SU-DHL-6 (cell line): Measurements from ENCODE around the gene LRRC18.

Source experiments
- H2AFZ ChIP-seq: fragments of 200-600 bp; sonication (generic); 2 replicates; pipeline ENCODE4 v1.6.1; 2014; ENCODE audit warnings: low read depth, mild to moderate bottlenecking, moderate library complexity, mixed read lengths, antibody characterized with exemption, low read length; ENCODE audit not compliant: severe bottlenecking
- H3F3A ChIP-seq: fragments of 200-600 bp; shearing (Covaris generic); 2 replicates; pipeline ENCODE4 v1.6.0; 2016; ENCODE audit warnings: antibody characterized with exemption, mild to moderate bottlenecking; ENCODE audit not compliant: insufficient read depth
- H3K27ac ChIP-seq: fragments of 200-600 bp; sonication (generic); 2 replicates; pipeline ENCODE4 v1.5.1; 2016; ENCODE audit warnings: low read depth, mild to moderate bottlenecking, low read length, moderate library complexity, mixed read lengths
- H3K27me3 ChIP-seq: fragments of 200-600 bp; sonication (generic), shearing (Covaris generic); 2 replicates; pipeline ENCODE4 v1.6.0; 2014; ENCODE audit warnings: mild to moderate bottlenecking, low read length
- H3K36me3 ChIP-seq: fragments of 200-600 bp; sonication (generic); 2 replicates; pipeline ENCODE4 v1.6.1; 2014; ENCODE audit warnings: mild to moderate bottlenecking, low read length, mixed read lengths
- H3K4me2 ChIP-seq: fragments of 300-600, 200-600 bp; shearing (Covaris generic), sonication (generic); 2 replicates; pipeline ENCODE4 v1.6.0; 2014; ENCODE audit warnings: low read length, low read depth, mild to moderate bottlenecking; ENCODE audit not compliant: poor library complexity, severe bottlenecking
- H3K4me3 ChIP-seq: fragments of 200-600 bp; sonication (generic); 2 replicates; pipeline ENCODE4 v1.5.1; 2014; ENCODE audit warnings: antibody characterized with exemption, low read length, mild to moderate bottlenecking, mixed read lengths; ENCODE audit not compliant: insufficient read depth, poor library complexity, severe bottlenecking
- H3K79me2 ChIP-seq: fragments of 200-600 bp; sonication (generic); 2 replicates; pipeline ENCODE4 v1.6.1; 2014; ENCODE audit warnings: mild to moderate bottlenecking, low read length, moderate library complexity; ENCODE audit not compliant: insufficient read depth
- H3K9ac ChIP-seq: fragments of 200-600 bp; sonication (generic); 2 replicates; pipeline ENCODE4 v1.7.0; 2014; ENCODE audit warnings: mild to moderate bottlenecking, low read length
- H3K9me2 ChIP-seq: fragments of 200-600 bp; sonication (generic); replicated peaks from 2 replicates; pipeline ENCODE4 v1.6.1; 2014; ENCODE audit warnings: low read length; ENCODE audit not compliant: insufficient read depth
- H3K9me3 ChIP-seq: fragments of 200-600 bp; sonication (generic); 2 replicates; pipeline ENCODE4 v1.6.1; 2014; ENCODE audit warnings: low read length, mixed read lengths; ENCODE audit not compliant: insufficient read depth
- H4K20me1 ChIP-seq: fragments of 200-600 bp; sonication (generic); 2 replicates; pipeline ENCODE4 v1.6.1; 2014; ENCODE audit warnings: low read depth, mild to moderate bottlenecking, antibody characterized with exemption, low read length, moderate library complexity, mixed read lengths
- EZH2phosphoT487 ChIP-seq: fragments of 200-600 bp; sonication (generic), shearing (Covaris generic); conservative IDR thresholded peaks from 2 replicates; pipeline ENCODE4 v1.6.1; 2018; ENCODE audit warnings: mild to moderate bottlenecking, antibody characterized with exemption, low read length, moderate library complexity, mixed read lengths
- TF ChIP-seq, protein P1 (sequence below): fragments of 200-600 bp; sonication (generic); IDR thresholded peaks from one replicate; pipeline ENCODE4 v1.5.1; 2017; ENCODE audit warnings: antibody characterized with exemption, mild to moderate bottlenecking, low read length, moderate library complexity; ENCODE audit not compliant: insufficient read depth, poor library complexity, severe bottlenecking

Gene LRRC18

DNA sequence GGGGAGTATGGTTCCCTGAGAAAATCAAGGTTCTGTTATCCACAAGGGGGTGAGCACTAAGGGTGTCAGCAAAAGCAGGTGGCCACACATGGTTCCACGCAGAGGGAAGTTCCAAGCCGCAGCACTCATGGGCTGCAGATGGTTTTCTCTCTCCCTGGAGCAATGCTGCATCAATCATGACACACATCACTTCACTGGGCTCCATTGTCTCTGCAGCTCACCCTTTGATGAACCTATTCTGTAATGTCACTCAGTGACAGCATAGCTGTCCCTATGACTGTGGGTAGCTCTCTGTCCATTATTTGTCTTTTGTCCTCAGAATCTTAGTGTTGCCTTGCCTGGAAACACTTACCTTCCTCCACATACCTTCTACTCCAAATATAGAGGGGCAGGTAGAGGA lies 34.8 kb downstream of the LRRC18 start:
- Histone ChIP-seq H3K27me3 (no peaks in the 10 kb centered on the region), H3K9me3 (no peaks in the 10 kb centered on the region), H3K36me3 (no peaks in the 10 kb centered on the region), H3K9ac (no peak overlapping the region), H3K79me2 (no peaks in the 10 kb centered on the region), H3K4me3 (no peak overlapping the region), H3K4me2 (no peak overlapping the region), H3K9me2 (no peaks in the 10 kb centered on the region), H3F3A (no peaks in the 10 kb centered on the region), H3K27ac (no peak overlapping the region), H4K20me1 (no peaks in the 10 kb centered on the region), H2AFZ (no peak overlapping the region)
- TF ChIP-seq, protein P1, sequence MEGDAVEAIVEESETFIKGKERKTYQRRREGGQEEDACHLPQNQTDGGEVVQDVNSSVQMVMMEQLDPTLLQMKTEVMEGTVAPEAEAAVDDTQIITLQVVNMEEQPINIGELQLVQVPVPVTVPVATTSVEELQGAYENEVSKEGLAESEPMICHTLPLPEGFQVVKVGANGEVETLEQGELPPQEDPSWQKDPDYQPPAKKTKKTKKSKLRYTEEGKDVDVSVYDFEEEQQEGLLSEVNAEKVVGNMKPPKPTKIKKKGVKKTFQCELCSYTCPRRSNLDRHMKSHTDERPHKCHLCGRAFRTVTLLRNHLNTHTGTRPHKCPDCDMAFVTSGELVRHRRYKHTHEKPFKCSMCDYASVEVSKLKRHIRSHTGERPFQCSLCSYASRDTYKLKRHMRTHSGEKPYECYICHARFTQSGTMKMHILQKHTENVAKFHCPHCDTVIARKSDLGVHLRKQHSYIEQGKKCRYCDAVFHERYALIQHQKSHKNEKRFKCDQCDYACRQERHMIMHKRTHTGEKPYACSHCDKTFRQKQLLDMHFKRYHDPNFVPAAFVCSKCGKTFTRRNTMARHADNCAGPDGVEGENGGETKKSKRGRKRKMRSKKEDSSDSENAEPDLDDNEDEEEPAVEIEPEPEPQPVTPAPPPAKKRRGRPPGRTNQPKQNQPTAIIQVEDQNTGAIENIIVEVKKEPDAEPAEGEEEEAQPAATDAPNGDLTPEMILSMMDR = no peak
- TF ChIP-seq EZH2phosphoT487 = no peak

DNA sequence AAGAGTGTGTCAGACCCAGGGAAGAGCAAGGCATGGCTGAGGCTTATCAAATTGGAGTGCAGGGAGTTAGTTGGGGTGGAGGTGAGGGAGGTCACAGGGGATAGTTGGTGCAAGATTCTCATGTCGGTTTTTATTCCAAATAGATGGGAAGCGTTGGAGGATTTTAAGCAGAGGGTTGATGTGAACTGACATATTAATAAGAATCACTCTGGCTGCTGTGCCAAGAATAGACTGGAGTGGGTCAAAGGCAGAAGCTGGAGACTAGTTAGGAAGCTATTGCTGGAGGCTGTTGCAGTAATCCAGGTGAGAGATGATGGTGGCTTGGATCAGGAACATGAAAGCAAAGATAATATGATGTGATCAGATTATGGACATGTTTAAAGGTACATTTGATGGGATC lies 36.5 kb downstream of the LRRC18 start:
- Histone ChIP-seq H3K27ac (no peak overlapping the region), H3K9me2 (no peaks in the 10 kb centered on the region), H3K9me3 (no peaks in the 10 kb centered on the region), H3K79me2 (no peaks in the 10 kb centered on the region), H4K20me1 (no peaks in the 10 kb centered on the region), H3K27me3 (no peaks in the 10 kb centered on the region), H3K4me2 (no peak overlapping the region), H3F3A (no peaks in the 10 kb centered on the region), H3K36me3 (no peaks in the 10 kb centered on the region), H2AFZ (no peak overlapping the region), H3K9ac (no peak overlapping the region), H3K4me3 (no peak overlapping the region)
- TF ChIP-seq, protein P1 = no peak
- TF ChIP-seq EZH2phosphoT487 = no peak

DNA sequence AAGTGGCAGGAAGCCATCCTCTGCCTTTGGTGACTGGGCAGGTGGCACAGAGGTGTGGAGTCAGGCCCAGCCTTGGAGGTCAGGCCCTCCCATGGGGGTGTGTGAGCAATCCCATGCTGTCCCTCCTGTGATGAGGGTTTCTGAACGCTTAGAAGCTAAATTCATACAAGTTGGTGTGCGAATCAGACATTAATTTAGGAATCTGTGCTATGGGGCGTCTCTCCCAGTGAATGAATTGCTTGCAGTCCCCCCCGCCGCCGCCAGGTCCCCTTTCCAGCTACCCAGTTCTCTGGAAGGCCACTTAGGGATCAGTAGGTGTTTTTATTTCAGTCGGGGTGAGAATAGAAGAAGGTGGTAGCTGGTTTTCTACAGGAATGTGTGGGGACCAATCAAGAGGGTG lies 37.5 kb downstream of the LRRC18 start:
- no peaks in the 10 kb centered on the region for H3K9me3 ChIP-seq
- H3K27ac ChIP-seq = no peak overlapping the region
- H3K36me3 ChIP-seq = no peaks in the 10 kb centered on the region
- H3K4me3 ChIP-seq = no peak overlapping the region
- no peaks in the 10 kb centered on the region for H4K20me1 ChIP-seq
- no peaks in the 10 kb centered on the region for H3F3A ChIP-seq
- no peak overlapping the region for H3K9ac ChIP-seq
- H3K4me2 ChIP-seq = no peak overlapping the region
- H3K9me2 ChIP-seq = no peaks in the 10 kb centered on the region
- no peaks in the 10 kb centered on the region for H3K79me2 ChIP-seq
- no peaks in the 10 kb centered on the region for H3K27me3 ChIP-seq
- H2AFZ ChIP-seq = no peak overlapping the region
- TF ChIP-seq EZH2phosphoT487 = no peak
- TF ChIP-seq, protein P1 = no peak

DNA sequence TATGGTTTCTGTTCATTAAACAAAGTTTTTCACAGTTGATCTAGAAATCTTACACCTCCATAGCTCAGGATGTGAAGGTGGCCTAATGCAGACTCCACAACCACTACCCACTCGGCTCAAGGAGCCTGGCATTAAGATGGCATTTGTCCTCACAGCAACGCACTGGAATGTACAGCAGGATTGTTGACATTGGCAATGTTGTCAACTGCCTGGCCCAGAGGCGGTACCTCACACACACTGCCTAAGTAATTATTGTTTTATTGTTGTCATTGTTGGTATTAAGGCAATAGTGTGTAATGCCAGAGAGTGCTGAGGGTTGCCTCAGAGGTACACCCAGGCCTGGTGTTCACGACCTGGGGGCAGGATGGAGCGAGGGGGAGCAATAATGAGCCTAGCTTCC lies 38.3 kb downstream of the LRRC18 start:
- Histone ChIP-seq H4K20me1 (no peaks in the 10 kb centered on the region), H3K4me2 (no peak overlapping the region), H3K9me2 (no peaks in the 10 kb centered on the region), H3K4me3 (no peak overlapping the region), H3F3A (no peaks in the 10 kb centered on the region), H3K9ac (no peak overlapping the region), H3K27ac (no peak overlapping the region), H3K36me3 (no peaks in the 10 kb centered on the region), H2AFZ (no peak overlapping the region), H3K9me3 (no peaks in the 10 kb centered on the region), H3K79me2 (no peaks in the 10 kb centered on the region), H3K27me3 (no peaks in the 10 kb centered on the region)
- TF ChIP-seq, protein P1 = no peak
